Ovary (tissue), 9 donors: Measurements from ENCODE around the gene ARHGEF12. TPM values are rescaled to one million over a fixed set of nuclear protein-coding genes. Genes with fewer than 3 reads are reported as not detected.

Experiments
- DNase-seq, 5 donors: peaks; one replicate each; pipeline ENCODE4 v3.0.0-alpha.2; 2019 to 2020
- H3K27ac ChIP-seq, 2 donors: fragments of 200-600 bp; one replicate each; pipeline versions ENCODE4 v1.5.1 to v1.8.0; 2019 to 2022
- H3K27me3 ChIP-seq: fragments of 200-600 bp; one replicate; pipeline ENCODE4 v1.8.0; 2022
- H3K36me3 ChIP-seq: fragments of 200-600 bp; sonication (generic); one replicate; pipeline ENCODE4 v1.5.1; 2019
- H3K4me1 ChIP-seq: one replicate; pipeline ENCODE4 v1.8.1; 2013; ENCODE audit warnings: mild to moderate bottlenecking, moderate library complexity; ENCODE audit not compliant: insufficient read depth
- H3K4me3 ChIP-seq: fragments of 200-600 bp; sonication (generic); one replicate; pipeline ENCODE4 v1.5.1; 2017
- H3K9me3 ChIP-seq, 2 donors: fragments of 200-600 bp in 1 of 2; sonication (generic) in 1 of 2; one replicate each; pipeline versions ENCODE4 v1.5.1 to v1.8.1; 2013 to 2019; ENCODE audit warnings: mild to moderate bottlenecking in 1 of 2, moderate library complexity in 1 of 2
- EP300 ChIP-seq: sonication (generic); formaldehyde crosslinking; IDR thresholded peaks from one replicate; pipeline ENCODE4 v1.6.1; 2017; ENCODE audit warnings: antibody characterized with exemption
- POLR2A ChIP-seq: fragments of 450-650 bp; IDR thresholded peaks from one replicate; pipeline ENCODE4 v1.6.1; 2017; ENCODE audit warnings: antibody characterized with exemption, mild to moderate bottlenecking, moderate library complexity
- WGBS, 3 donors: extraction: QIAGEN DNeasy Blood & Tissue Kit in 1 of 3; methylation state at CpG; one replicate each; pipeline versions ENCODE4 v1.1.5 to v1.1.7; 2013 to 2017; 5-methylcytosine and 5-hydroxymethylcytosine counted together
- intact Hi-C, 4 donors: fragments of 100-400 bp; cut with DNase I; formaldehyde crosslinking; loops; one replicate each; pipeline versions ENCODE4 v1.11.0 to v1.15.1; 2022 to 2023
- polyA plus RNA-seq, 2 donors: library from polyadenylated mRNA; stranded (reverse); fragments of 200-250 nt in 1 of 2; fragments of 350-450 nt in 1 of 2; fragmentation: Illumina TruSeq in 1 of 2; extraction: RNeasy Lipid Tissue Mini Kit (QIAGEN cat#74804) in 1 of 2; gene quantifications; one replicate each; pipeline ENCODE4 v1.2.3, GENCODE V29; 2013 to 2014
- total RNA-seq, 7 donors: library from RNA; depleted of rRNA in 2 of 7; stranded (reverse); fragments of >200 nt in 2 of 7; fragmentation: NEBNext Ultra II Directional in 3 of 7; extraction: Animal tissue kit (Norgen Biotek cat#: 25700) in 3 of 7; gene quantifications; one replicate each; pipeline versions ENCODE4 v1.1.0 to v1.2.4, GENCODE V29; 2016 to 2023
- TF ChIP-seq, protein P1 (sequence below), 3 donors: fragments of 450-650 bp in 2 of 3; fragments of 200-600 bp in 1 of 3; IDR thresholded peaks; one replicate each; pipeline versions ENCODE4 v1.5.1 to v1.8.0; 2016 to 2022; ENCODE audit warnings: antibody characterized with exemption in 3 of 3, mild to moderate bottlenecking in 1 of 3
- donor health status: DM: no; HTN: no; CAD: no; lungs with moderate emphysema.
- donor health status: DM: no; HTN: no; CAD: no.
- donor health status: Bipolar disorder and iron deficiency.
- donor health status: DM: yes; HTN: yes; CAD: no.
- donor health status: DM: no; HTN: no; CAD: no.
- donor health status: DM: yes; HTN: yes; CAD: no.

Gene ARHGEF12
- total and polyA plus RNA-seq, 9 donors = 22.1 to 92.9 (median 69.3) TPM

GRCh38 chr11:120517801-120518291, 181.6 kb downstream of the ARHGEF12 start:
- Histone ChIP-seq H3K9me3 (no peaks in the 10 kb centered on the region), H3K27ac (peak overlapping the region in 1 of 2 donors; percentile 52), H3K4me1 (peaks cover 11% of the 10 kb centered on the region), H3K4me3 (no peak overlapping the region), H3K36me3 (no peaks in the 10 kb centered on the region), H3K27me3 (no peaks in the 10 kb centered on the region)
- 24 to 46% (median 32%) methylated on average over 7 of the region's 7 CpGs for WGBS, 3 donors
- peak in 4 of 5 donors; percentile 39 to 60 (median 60) for DNase-seq
- intact Hi-C loops = loop anchor here in 3 of 4 donors (10.0 kb wide), 6 partner anchors 197 to 677 kb away; no protein-coding TSS in a partner anchor
- TF ChIP-seq EP300 = no peak
- TF ChIP-seq, protein P1, sequence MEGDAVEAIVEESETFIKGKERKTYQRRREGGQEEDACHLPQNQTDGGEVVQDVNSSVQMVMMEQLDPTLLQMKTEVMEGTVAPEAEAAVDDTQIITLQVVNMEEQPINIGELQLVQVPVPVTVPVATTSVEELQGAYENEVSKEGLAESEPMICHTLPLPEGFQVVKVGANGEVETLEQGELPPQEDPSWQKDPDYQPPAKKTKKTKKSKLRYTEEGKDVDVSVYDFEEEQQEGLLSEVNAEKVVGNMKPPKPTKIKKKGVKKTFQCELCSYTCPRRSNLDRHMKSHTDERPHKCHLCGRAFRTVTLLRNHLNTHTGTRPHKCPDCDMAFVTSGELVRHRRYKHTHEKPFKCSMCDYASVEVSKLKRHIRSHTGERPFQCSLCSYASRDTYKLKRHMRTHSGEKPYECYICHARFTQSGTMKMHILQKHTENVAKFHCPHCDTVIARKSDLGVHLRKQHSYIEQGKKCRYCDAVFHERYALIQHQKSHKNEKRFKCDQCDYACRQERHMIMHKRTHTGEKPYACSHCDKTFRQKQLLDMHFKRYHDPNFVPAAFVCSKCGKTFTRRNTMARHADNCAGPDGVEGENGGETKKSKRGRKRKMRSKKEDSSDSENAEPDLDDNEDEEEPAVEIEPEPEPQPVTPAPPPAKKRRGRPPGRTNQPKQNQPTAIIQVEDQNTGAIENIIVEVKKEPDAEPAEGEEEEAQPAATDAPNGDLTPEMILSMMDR (IDR thresholded peaks at IDR 0.05) = no peak
- no peak for TF ChIP-seq POLR2A

GRCh38 chr11:120518356-120518755, 182.1 kb downstream of the ARHGEF12 start:
- intact Hi-C loops = loop anchor here in 3 of 4 donors (10.0 kb wide), 6 partner anchors 196 to 676 kb away; no protein-coding TSS in a partner anchor
- DNase-seq = peak in 1 of 5 donors; percentile 33
- Histone ChIP-seq H3K27me3 (no peaks in the 10 kb centered on the region), H3K36me3 (no peaks in the 10 kb centered on the region), H3K9me3 (no peaks in the 10 kb centered on the region), H3K4me1 (peaks cover 13% of the 10 kb centered on the region), H3K4me3 (no peak overlapping the region), H3K27ac (peak overlapping the region in 1 of 2 donors; percentile 52)
- WGBS, 3 donors = 53 to 77% (median 67%) methylated on average over 7 of the region's 7 CpGs
- TF ChIP-seq POLR2A = no peak

GRCh38 chr11:120519474-120519873, 183.3 kb downstream of the ARHGEF12 start:
- no peak for DNase-seq
- peaks cover 15% of the 10 kb centered on the region for H3K4me1 ChIP-seq
- WGBS, 3 donors = 97 to 100% (median 98%) methylated on average over 3 of the region's 3 CpGs
- intact Hi-C loops = loop anchor here in 3 of 4 donors (10.0 kb wide), 6 partner anchors 195 to 675 kb away; no protein-coding TSS in a partner anchor
- no peak overlapping the region for H3K4me3 ChIP-seq
- no peaks in the 10 kb centered on the region for H3K9me3 ChIP-seq
- TF ChIP-seq POLR2A (no peak), EP300 (no peak)
- TF ChIP-seq, protein P1 (IDR thresholded peaks at IDR 0.05) = no peak
- no peaks in the 10 kb centered on the region for H3K27me3 ChIP-seq
- H3K27ac ChIP-seq = no peak overlapping the region
- no peaks in the 10 kb centered on the region for H3K36me3 ChIP-seq

DNA sequence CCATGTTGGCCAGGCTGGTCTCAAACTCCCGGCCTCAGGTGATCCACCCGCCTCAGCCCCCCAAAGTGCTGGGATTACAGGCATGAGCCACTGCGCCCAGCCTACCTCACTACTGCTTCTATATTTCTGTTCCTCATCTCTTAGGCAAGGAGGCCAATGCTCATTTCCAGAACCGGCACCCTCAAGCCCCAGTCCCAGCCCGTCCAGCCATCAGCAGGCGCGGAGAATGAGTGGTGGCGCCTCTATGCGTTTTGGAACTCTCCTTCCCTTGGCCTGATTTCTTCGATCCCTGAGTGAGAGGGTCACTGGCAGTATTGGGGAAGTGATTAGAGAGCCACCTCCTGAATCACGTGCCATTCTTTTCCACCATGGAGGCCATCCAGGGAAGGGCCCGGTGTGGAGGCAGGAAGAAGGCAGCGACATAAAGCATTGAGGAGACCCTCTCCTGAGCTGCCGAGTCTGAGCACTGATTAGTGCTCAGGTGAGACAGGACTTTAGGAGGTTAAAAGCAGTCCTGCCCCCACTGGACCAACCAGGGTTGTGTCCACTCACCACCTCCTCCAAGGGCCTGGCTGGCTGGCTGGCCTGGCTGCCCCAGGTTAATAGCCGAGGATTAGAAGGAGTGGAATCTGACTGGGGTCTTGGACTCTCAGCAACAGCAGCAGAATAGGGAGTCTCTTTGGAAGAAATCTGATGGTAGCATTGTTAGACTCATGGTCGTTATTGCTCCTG, 184.0 kb downstream of the ARHGEF12 start:
- Histone ChIP-seq H3K4me1 (peaks cover 15% of the 10 kb centered on the region), H3K4me3 (no peak overlapping the region), H3K36me3 (no peaks in the 10 kb centered on the region), H3K9me3 (no peaks in the 10 kb centered on the region), H3K27me3 (no peaks in the 10 kb centered on the region), H3K27ac (no peak overlapping the region)
- DNase-seq = peak in 2 of 5 donors; percentile 12 to 22
- TF ChIP-seq, protein P1 (IDR thresholded peaks at IDR 0.05) = no peak
- TF ChIP-seq POLR2A (no peak), EP300 (no peak)
- intact Hi-C loops = no loop called here
- 94 to 98% (median 95%) methylated on average over 16 of the region's 16 CpGs for WGBS, 3 donors

DNA sequence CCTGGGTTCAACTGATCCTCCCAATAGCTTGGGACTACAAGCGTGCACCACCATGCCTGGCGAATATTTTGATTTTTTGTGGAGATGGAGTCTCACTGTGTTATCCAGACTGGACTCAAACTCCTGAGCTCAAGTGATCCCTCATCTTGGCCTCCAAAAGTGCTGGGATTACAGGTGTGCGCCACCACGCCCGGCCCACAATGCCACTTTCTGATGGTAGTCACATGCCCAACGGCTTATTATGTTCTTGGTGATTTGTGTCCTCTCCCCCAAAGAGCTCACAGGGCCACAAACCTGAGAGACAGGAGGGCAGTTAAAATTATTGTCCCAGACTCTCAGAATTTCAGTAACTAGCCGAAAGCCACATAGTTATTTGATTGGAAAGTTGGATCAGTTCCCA, 185.0 kb downstream of the ARHGEF12 start:
- Histone ChIP-seq H3K4me3 (no peak overlapping the region), H3K27me3 (no peaks in the 10 kb centered on the region), H3K4me1 (peaks cover 15% of the 10 kb centered on the region), H3K9me3 (no peaks in the 10 kb centered on the region), H3K27ac (no peak overlapping the region), H3K36me3 (no peaks in the 10 kb centered on the region)
- no peak for DNase-seq
- 92 to 96% (median 96%) methylated on average over 7 of the region's 7 CpGs for WGBS, 3 donors
- no peak for TF ChIP-seq POLR2A
- TF ChIP-seq, protein P1 (IDR thresholded peaks at IDR 0.05) = no peak
- TF ChIP-seq EP300 = no peak
- intact Hi-C loops = no loop called here
